ENCODE data around the gene EVI2B.

DNA sequence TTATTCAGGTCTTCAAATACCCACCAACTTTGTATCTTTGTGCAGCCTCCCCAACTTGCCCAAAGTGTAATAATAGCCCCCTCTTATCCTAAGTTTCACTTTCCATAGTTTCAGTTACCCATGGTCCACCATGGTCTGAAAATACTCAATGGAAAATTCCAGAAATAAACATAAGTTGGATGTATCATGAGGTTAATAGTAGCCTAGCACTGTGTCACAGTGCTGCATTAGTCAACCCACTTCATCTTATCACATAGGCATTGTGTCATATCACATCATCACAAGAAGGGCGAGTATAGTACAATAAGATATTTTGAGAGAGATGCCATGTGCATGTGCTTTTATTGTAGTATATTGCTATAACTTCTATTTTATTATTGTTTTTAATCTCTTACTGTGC, 38.7 kb downstream of the EVI2B start:
- TF ChIP-seq EP300 (IDR thresholded peaks at IDR 0.05; ENCODE audit: borderline replicate concordance): no peak
- TF ChIP-seq REST (IDR thresholded peaks at IDR 0.05; ENCODE audit: low read depth): no peak
- TF ChIP-seq EGR1 (IDR thresholded peaks at IDR 0.05): no peak
- TF ChIP-seq, protein P1, sequence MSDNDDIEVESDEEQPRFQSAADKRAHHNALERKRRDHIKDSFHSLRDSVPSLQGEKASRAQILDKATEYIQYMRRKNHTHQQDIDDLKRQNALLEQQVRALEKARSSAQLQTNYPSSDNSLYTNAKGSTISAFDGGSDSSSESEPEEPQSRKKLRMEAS (IDR thresholded peaks at IDR 0.05): no peak
- no peak for TF ChIP-seq YY1 (IDR thresholded peaks at IDR 0.05; ENCODE audit: low read depth)
- no peak for TF ChIP-seq TAF1 (IDR thresholded peaks at IDR 0.05; ENCODE audit: low read depth)
- TF ChIP-seq, protein P2, sequence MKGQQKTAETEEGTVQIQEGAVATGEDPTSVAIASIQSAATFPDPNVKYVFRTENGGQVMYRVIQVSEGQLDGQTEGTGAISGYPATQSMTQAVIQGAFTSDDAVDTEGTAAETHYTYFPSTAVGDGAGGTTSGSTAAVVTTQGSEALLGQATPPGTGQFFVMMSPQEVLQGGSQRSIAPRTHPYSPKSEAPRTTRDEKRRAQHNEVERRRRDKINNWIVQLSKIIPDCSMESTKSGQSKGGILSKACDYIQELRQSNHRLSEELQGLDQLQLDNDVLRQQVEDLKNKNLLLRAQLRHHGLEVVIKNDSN (IDR thresholded peaks at IDR 0.05): no peak
- TF ChIP-seq RAD21 (IDR thresholded peaks at IDR 0.05; ENCODE audit: low read depth): no peak
- no peak for TF ChIP-seq CREB1 (IDR thresholded peaks at IDR 0.05; ENCODE audit: low read depth)
- TF ChIP-seq ZBTB7A (IDR thresholded peaks at IDR 0.05; ENCODE audit: low read depth): no peak
- no peak for TF ChIP-seq CEBPB (IDR thresholded peaks at IDR 0.05)
- no peak for TF ChIP-seq TEAD4 (IDR thresholded peaks at IDR 0.05)
- TF ChIP-seq FOXM1 (IDR thresholded peaks at IDR 0.05; ENCODE audit: borderline replicate concordance, low read depth): no peak
- TF ChIP-seq TCF12 (IDR thresholded peaks at IDR 0.05; ENCODE audit: low read depth): no peak
